KOPT-K1 (cell line): Measurements from ENCODE around the gene PDE9A.

Experiments
- H3K27ac ChIP-seq: fragments of 200-600 bp; sonication (generic); 2 replicates; pipeline ENCODE4 v1.5.1; 2016; ENCODE audit warnings: antibody characterized with exemption, mild to moderate bottlenecking, low read depth, low read length; ENCODE audit not compliant: poor library complexity, severe bottlenecking
- H3K36me3 ChIP-seq: fragments of 200-600 bp; sonication (generic); 2 replicates; pipeline ENCODE4 v1.5.1; 2017; ENCODE audit warnings: antibody characterized with exemption, mild to moderate bottlenecking, low read length, moderate library complexity; ENCODE audit not compliant: insufficient read depth
- H3K9me3 ChIP-seq: fragments of 200-600 bp; sonication (generic); 2 replicates; pipeline ENCODE4 v1.5.1; 2017; ENCODE audit warnings: antibody characterized with exemption, low read length, mild to moderate bottlenecking; ENCODE audit not compliant: insufficient read depth, poor library complexity, severe bottlenecking

The PDE9A gene

DNA sequence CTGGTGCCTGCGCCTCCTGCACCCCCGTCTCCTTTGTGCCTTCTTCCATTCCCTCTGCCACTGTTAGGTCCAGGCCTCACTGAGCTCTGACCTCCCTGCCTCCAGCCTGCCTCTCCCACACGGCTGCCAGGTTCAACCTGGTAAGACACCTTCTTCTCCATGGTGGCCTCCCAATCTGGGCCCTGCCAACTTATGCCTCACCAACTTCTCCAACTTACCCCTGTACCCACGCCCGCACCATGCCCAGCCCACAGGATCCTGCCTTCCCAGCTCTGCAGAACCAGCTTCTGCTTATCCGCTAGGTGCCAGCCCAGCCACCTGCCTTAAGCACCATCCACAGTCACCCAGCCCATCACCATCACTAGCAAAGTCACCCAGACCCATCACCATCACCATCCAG, 37.2 kb downstream of the PDE9A start:
- H3K36me3 ChIP-seq, result no peaks in the 10 kb centered on the region
- no peaks in the 10 kb centered on the region for H3K9me3 ChIP-seq
- no peak overlapping the region for H3K27ac ChIP-seq

GRCh38 chr21:42691901-42692559, 38.6 kb downstream of the PDE9A start:
- H3K36me3 ChIP-seq, result no peaks in the 10 kb centered on the region

GRCh38 chr21:42692688-42693087, 39.3 kb downstream of the PDE9A start:
- Histone ChIP-seq H3K27ac (no peak overlapping the region), H3K36me3 (no peaks in the 10 kb centered on the region), H3K9me3 (no peaks in the 10 kb centered on the region)

More at GRCh38 chr21:42691901-42692559, 38.6 kb downstream of the PDE9A start:
- Histone ChIP-seq H3K27ac (no peak overlapping the region), H3K9me3 (no peaks in the 10 kb centered on the region)

GRCh38 chr21:42694751-42695696, 41.6 kb downstream of the PDE9A start:
- Histone ChIP-seq H3K9me3 (no peaks in the 10 kb centered on the region), H3K27ac (no peak overlapping the region), H3K36me3 (no peaks in the 10 kb centered on the region)

DNA sequence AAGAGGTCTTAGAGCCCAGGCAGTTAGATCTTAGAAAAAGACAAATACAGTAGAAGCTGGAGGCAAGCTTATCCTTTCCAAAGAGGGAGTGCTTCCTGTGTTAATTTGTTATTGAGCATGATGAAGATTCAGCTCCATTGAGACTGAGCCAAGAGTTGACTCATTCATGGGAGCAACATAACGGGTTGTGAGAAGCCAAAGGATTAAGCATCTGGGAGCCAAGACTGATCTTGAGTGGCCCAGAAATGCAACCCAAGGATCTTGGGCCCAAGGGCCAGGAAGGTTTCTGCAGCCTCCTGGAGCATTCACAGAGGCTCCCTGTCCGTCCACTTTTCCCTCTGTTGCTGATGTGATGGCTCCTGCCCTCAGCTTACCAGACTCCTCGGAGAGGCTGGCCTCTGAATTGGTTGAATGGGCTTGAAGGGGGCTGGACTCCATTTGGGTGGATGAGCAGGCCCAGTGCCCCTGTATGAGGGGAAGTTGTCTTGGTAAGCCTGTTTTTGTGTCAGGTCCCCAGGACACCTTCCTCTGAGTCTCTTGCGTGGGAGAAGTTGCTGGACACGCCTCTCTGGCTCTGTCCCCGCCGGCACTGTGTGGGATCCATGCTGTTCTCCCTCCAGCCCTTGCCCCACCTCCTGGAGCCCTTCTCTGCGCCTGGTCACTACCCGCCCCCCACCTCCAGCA, 42.4 kb downstream of the PDE9A start:
- Histone ChIP-seq H3K9me3 (no peaks in the 10 kb centered on the region), H3K27ac (no peak overlapping the region), H3K36me3 (no peaks in the 10 kb centered on the region)

DNA sequence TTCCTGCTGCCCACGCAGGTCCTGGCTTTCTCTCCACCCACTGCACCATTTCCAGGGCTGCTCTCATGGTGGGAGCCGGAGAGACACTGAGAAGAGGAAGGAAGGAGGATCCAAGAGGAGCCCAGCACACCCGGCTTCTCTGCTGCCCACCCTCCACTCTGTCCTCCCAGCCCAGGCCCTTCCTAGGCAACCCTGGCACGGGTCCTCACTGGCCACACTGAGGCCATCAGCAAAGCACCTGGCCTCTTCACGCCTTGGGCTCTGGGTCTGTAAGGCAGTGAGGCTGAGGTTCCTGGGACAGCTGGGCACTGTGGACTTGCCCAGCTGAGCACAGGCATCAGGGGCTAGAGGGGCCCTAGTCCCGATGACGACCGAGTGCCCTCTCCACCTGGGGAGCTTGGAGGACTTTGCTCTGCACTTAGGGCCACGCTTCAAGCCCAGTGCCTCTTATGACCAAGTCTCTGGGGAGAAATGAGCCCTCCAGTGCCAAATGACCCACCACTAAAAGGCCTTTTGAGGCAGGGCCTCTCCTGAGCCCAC, 43.1 kb downstream of the PDE9A start:
- Histone ChIP-seq H3K27ac (no peak overlapping the region), H3K36me3 (no peaks in the 10 kb centered on the region), H3K9me3 (no peaks in the 10 kb centered on the region)

- Histone ChIP-seq H3K9me3 (no peaks in the 10 kb centered on the region), H3K27ac (no peak overlapping the region), H3K36me3 (no peaks in the 10 kb centered on the region)
Measured at GRCh38 chr21:42698733-42699132, 45.3 kb downstream of the PDE9A start.

GRCh38 chr21:42699196-42699595, 45.8 kb downstream of the PDE9A start:
- no peaks in the 10 kb centered on the region for H3K9me3 ChIP-seq
- H3K36me3 ChIP-seq, result no peaks in the 10 kb centered on the region
- no peak overlapping the region for H3K27ac ChIP-seq

- H3K9me3 ChIP-seq, result no peaks in the 10 kb centered on the region
- no peaks in the 10 kb centered on the region for H3K36me3 ChIP-seq
- no peak overlapping the region for H3K27ac ChIP-seq
Measured at GRCh38 chr21:42701706-42702456, 48.5 kb downstream of the PDE9A start.

DNA sequence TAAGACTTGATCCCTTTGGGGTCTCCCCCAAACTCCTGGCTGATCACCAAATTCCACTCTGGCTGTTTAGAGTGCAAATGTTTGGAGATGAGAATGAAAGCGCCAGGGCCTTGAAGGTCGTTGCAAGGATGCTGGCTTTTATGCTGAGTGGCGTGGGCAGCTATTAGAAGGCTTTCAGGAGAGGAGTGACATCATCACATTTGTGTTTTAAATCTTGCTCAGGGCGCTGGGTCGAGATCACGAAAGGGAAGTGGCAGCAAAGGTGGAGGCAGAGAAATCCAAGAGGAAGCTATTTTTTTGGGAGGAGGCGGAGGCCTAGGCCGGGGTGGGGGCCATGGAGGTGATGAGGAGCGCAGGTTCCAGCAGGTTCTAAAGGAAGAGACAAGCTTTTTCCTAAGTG, 49.3 kb downstream of the PDE9A start:
- H3K9me3 ChIP-seq, result no peaks in the 10 kb centered on the region
- H3K27ac ChIP-seq, result no peak overlapping the region
- no peaks in the 10 kb centered on the region for H3K36me3 ChIP-seq

GRCh38 chr21:42703136-42703908, 49.9 kb downstream of the PDE9A start:
- Histone ChIP-seq H3K9me3 (no peaks in the 10 kb centered on the region), H3K27ac (no peak overlapping the region), H3K36me3 (no peaks in the 10 kb centered on the region)

- Histone ChIP-seq H3K36me3 (no peaks in the 10 kb centered on the region), H3K27ac (no peak overlapping the region), H3K9me3 (no peaks in the 10 kb centered on the region)
Measured at GRCh38 chr21:42703965-42704364, 50.5 kb downstream of the PDE9A start.

- H3K36me3 ChIP-seq, result no peaks in the 10 kb centered on the region
- H3K27ac ChIP-seq, result no peak overlapping the region
- no peaks in the 10 kb centered on the region for H3K9me3 ChIP-seq
Measured at GRCh38 chr21:42704861-42705260, 51.4 kb downstream of the PDE9A start.

- no peak overlapping the region for H3K27ac ChIP-seq
- no peaks in the 10 kb centered on the region for H3K36me3 ChIP-seq
- no peaks in the 10 kb centered on the region for H3K9me3 ChIP-seq
Measured at GRCh38 chr21:42705346-42705745, 51.9 kb downstream of the PDE9A start.
